K562 (cell line): ENCODE results near the gene CLTRN. TPM values are rescaled to one million over a fixed set of nuclear protein-coding genes. Genes with fewer than 3 reads are reported as not detected.

Experiments
- ATAC-seq: fragments of 200-7000 bp; cut with Tn5 transposase; 3 replicates; pipeline ENCODE4 v1.9.1; 2020; ENCODE audit warnings: moderate library complexity
- BruUV-seq: library from RNA; stranded (reverse); fragments of 400-500 nt; replicated peaks from 2 replicates; lab custom pipeline; 2021; lab: Mats Ljungman, UMichigan
- CTCF ChIA-PET: fragments of 300-600 bp; formaldehyde crosslinking; extraction: SDS; loops from one replicate; lab custom pipeline; 2021; ENCODE audit warnings: low intra/inter-chr PET ratio; lab: Yijun Ruan, JAX
- POLR2A ChIA-PET: fragments of 300-600, 350-650 bp; sonication (Branson Sonifier 250); formaldehyde crosslinking; extraction: SDS; loops from one replicate; lab custom pipeline; 2021; ENCODE audit warnings: antibody characterized with exemption, inconsistent platforms; lab: Yijun Ruan, JAX
- DNase-seq, 4 experiments: peaks; one replicate each; pipeline versions ENCODE4 v3.0.0 to v3.0.0-alpha.2; 2011 to 2018; ENCODE audit warnings: low spot score in 3 of 4, mixed read lengths in 3 of 4; ENCODE audit errors: extremely low read depth in 1 of 4
- FAIRE-seq: peaks from 2 replicates; lab custom pipeline; 2011; peaks lifted over from hg19 to GRCh38; lab: Jason Lieb, UNC
- H2AFZ ChIP-seq: 2 replicates; pipeline ENCODE4 v1.6.0; 2011; ENCODE audit warnings: low read depth, low read length, control low read depth, inconsistent platforms
- H3K27ac ChIP-seq: fragments of 200-600 bp; 3 replicates; pipeline ENCODE4 v1.8.0; 2011; ENCODE audit warnings: low read depth, mild to moderate bottlenecking, control low read depth, inconsistent platforms, low read length, moderate library complexity, mixed read lengths; ENCODE audit errors: extremely low read depth
- H3K27me3 ChIP-seq, 2 experiments: fragments of 300-600 bp in 1 of 2; 2 replicates in 1 of 2; 3 replicates in 1 of 2; pipeline versions ENCODE4 v1.6.0 to v1.8.0; 2011; ENCODE audit warnings: inconsistent platforms in 2 of 2, low read length in 2 of 2, mild to moderate bottlenecking in 1 of 2, mixed read lengths in 1 of 2, moderate library complexity in 1 of 2; ENCODE audit not compliant: control insufficient read depth in 2 of 2, insufficient read depth in 2 of 2
- H3K36me3 ChIP-seq: fragments of 300-600 bp; 3 replicates; pipeline ENCODE4 v1.8.0; 2011; ENCODE audit warnings: mild to moderate bottlenecking, low read length, inconsistent platforms; ENCODE audit not compliant: control insufficient read depth, insufficient read depth
- H3K4me1 ChIP-seq, 2 experiments: fragments of 200-600 bp in 1 of 2; replicated peaks in 1 of 2; 2 replicates in 1 of 2; 3 replicates in 1 of 2; pipeline versions ENCODE4 v1.5.1 to v1.8.0; 2011; ENCODE audit warnings: inconsistent platforms in 2 of 2, low read length in 2 of 2, mild to moderate bottlenecking in 1 of 2, mixed read lengths in 1 of 2, moderate library complexity in 1 of 2; ENCODE audit not compliant: control insufficient read depth in 2 of 2, insufficient read depth in 2 of 2
- H3K4me2 ChIP-seq: 2 replicates; pipeline ENCODE4 v1.6.1; 2011; ENCODE audit warnings: low read length, control low read depth, inconsistent platforms, mixed read lengths; ENCODE audit not compliant: insufficient read depth
- H3K4me3 ChIP-seq: fragments of 200-600 bp; sonication (generic), shearing (Covaris generic); 2 replicates; pipeline ENCODE4 v1.5.1; 2016; ENCODE audit warnings: control low read depth, inconsistent platforms
- H3K79me2 ChIP-seq: fragments of 200-600 bp; 3 replicates; pipeline ENCODE4 v1.8.0; 2011; ENCODE audit warnings: low read length, inconsistent platforms; ENCODE audit not compliant: control insufficient read depth, insufficient read depth
- H3K9ac ChIP-seq, 2 experiments: 2 replicates each; pipeline versions ENCODE4 v1.6.0 to v1.6.1; 2011; ENCODE audit warnings: low read depth in 2 of 2, low read length in 2 of 2, control low read depth in 1 of 2, inconsistent platforms in 1 of 2, mild to moderate bottlenecking in 1 of 2, mixed read lengths in 1 of 2; ENCODE audit not compliant: insufficient read depth in 1 of 2
- H3K9me1 ChIP-seq: one replicate; pipeline ENCODE4 v1.6.0; 2011; ENCODE audit warnings: inconsistent platforms, mild to moderate bottlenecking, low read length, moderate library complexity; ENCODE audit not compliant: control insufficient read depth, insufficient read depth
- H3K9me3 ChIP-seq: replicated peaks from 2 replicates; pipeline ENCODE4 v1.5.1; 2011; ENCODE audit warnings: low read depth, low read length, inconsistent platforms; ENCODE audit not compliant: control insufficient read depth, insufficient read depth
- H4K20me1 ChIP-seq: replicated peaks from 2 replicates; pipeline ENCODE4 v1.6.1; 2011; ENCODE audit warnings: low read length, inconsistent platforms, mixed read lengths; ENCODE audit not compliant: control insufficient read depth, insufficient read depth
- E2F6 ChIP-seq, 2 experiments: IDR thresholded peaks; 2 replicates each; pipeline ENCODE4 v1.6.1; 2011; ENCODE audit warnings: borderline replicate concordance in 1 of 2, control low read depth in 1 of 2, low read depth in 1 of 2, low read length in 1 of 2, mild to moderate bottlenecking in 1 of 2, mixed read lengths in 1 of 2, moderate library complexity in 1 of 2; ENCODE audit not compliant: insufficient read depth in 1 of 2, insufficient read length in 1 of 2, poor library complexity in 1 of 2, severe bottlenecking in 1 of 2; ENCODE audit errors: extremely low read depth in 1 of 2
- FOS ChIP-seq: IDR thresholded peaks from 3 replicates; pipeline ENCODE4 v1.6.1; 2011; ENCODE audit not compliant: insufficient read length; ENCODE audit errors: extremely low read depth
- GATA2 ChIP-seq: sonication (generic); formaldehyde crosslinking; IDR thresholded peaks from 2 replicates; pipeline ENCODE4 v1.4.0; 2020; ENCODE audit warnings: mild to moderate bottlenecking, missing genetic modification reagents
- KDM5B ChIP-seq: fragments of 200-600 bp; sonication (generic); IDR thresholded peaks from 2 replicates; pipeline ENCODE4 v1.6.1; 2012; ENCODE audit warnings: low read depth, mild to moderate bottlenecking, moderate library complexity, low read length, control low read depth, inconsistent platforms; ENCODE audit not compliant: insufficient replicate concordance
- KLF13 ChIP-seq: fragments of 450-650 bp; IDR thresholded peaks from 2 replicates; pipeline ENCODE4 v1.6.1; 2016; ENCODE audit warnings: missing genetic modification characterization, low read depth, mild to moderate bottlenecking, missing compliant biosample characterization, moderate library complexity, borderline replicate concordance
- NCOA1 ChIP-seq: fragments of 450-650 bp; IDR thresholded peaks from 2 replicates; pipeline ENCODE4 v1.6.1; 2016; ENCODE audit warnings: low read depth
- POLR2A ChIP-seq: fragments of 450-650 bp; conservative IDR thresholded peaks from 2 replicates; pipeline ENCODE4 v1.6.1; 2016
- TEAD1 ChIP-seq, 2 experiments: fragments of 450-650 bp in 1 of 2; sonication (generic) in 1 of 2; formaldehyde crosslinking; IDR thresholded peaks; 2 replicates each; pipeline versions ENCODE4 v1.4.0 to v1.8.0; 2020 to 2022; ENCODE audit warnings: mild to moderate bottlenecking in 2 of 2, missing genetic modification reagents in 1 of 2
- ZMIZ1 ChIP-seq, 2 experiments: fragments of 150-350 bp in 1 of 2; IDR thresholded peaks; 2 replicates each; pipeline ENCODE4 v1.6.1; 2012 to 2016; ENCODE audit warnings: low read depth in 2 of 2, low read length in 2 of 2, mild to moderate bottlenecking in 1 of 2, moderate library complexity in 1 of 2
- WGBS: fragments of 100-300 bp; shearing (Covaris generic); methylation state at CpG from one replicate; pipeline ENCODE4 v1.1.6; 2016; ENCODE audit warnings: low coverage, mixed read lengths; ENCODE audit not compliant: insufficient coverage; ENCODE audit errors: missing lambda C conversion rate; 5-methylcytosine and 5-hydroxymethylcytosine counted together
- in situ Hi-C: fragments of 300-500 bp; cut with MboI; formaldehyde crosslinking; loops from 4 replicates; pipeline ENCODE4 v1.15.0; 2018; ENCODE audit warnings: inconsistent platforms, mixed read lengths
- intact Hi-C: fragments of 100-400 bp; cut with micrococcal nuclease; formaldehyde crosslinking; loops from 2 replicates; pipeline ENCODE4 v1.14.2; 2022
- polyA plus RNA-seq, 8 experiments: library from polyadenylated mRNA; depleted of rRNA in 4 of 8; stranded (reverse) in 5 of 8; unstranded in 3 of 8; fragments of >200 nt; fragmentation: Nextera tagmentation in 2 of 8; fragmentation: Illumina TruSeq in 1 of 8; extraction: Ambion mirVana in 2 of 8; extraction: Trizol in 1 of 8; gene quantifications; 2 replicates each; pipeline versions ENCODE4 v1.2.1 to v1.2.3, GENCODE V29; 2011 to 2014; ENCODE audit warnings: inconsistent platforms in 1 of 8, missing spikeins in 1 of 8
- total RNA-seq, 7 experiments: library from RNA; depleted of rRNA in 6 of 7; stranded (reverse); fragments of >200 nt in 6 of 7; fragmentation: Illumina TruSeq in 2 of 7; extraction: Trizol in 2 of 7; gene quantifications; 2 replicates each; pipeline versions ENCODE4 v1.2.1 to v1.2.3, GENCODE V29; 2011 to 2021; ENCODE audit warnings: low replicate concordance in 1 of 7
- TF ChIP-seq, protein P1 (sequence below): fragments of 250-450 bp; sonication (Bioruptor Pico); IDR thresholded peaks from 2 replicates; pipeline ENCODE4 v1.8.0; 2022; ENCODE audit warnings: inconsistent platforms
- TF ChIP-seq, protein P2 (sequence below), 2 experiments: fragments of 450-650 bp in 1 of 2; sonication (generic) in 1 of 2; formaldehyde crosslinking in 1 of 2; IDR thresholded peaks in 1 of 2; conservative IDR thresholded peaks in 1 of 2; 2 replicates each; pipeline versions ENCODE4 v1.6.1 to v1.8.1; 2016 to 2023; ENCODE audit warnings: mild to moderate bottlenecking in 2 of 2, moderate library complexity in 2 of 2, inconsistent platforms in 1 of 2, missing genetic modification reagents in 1 of 2

Gene CLTRN
- total and polyA plus RNA-seq, 9 of the 15 experiments (the other 6 are each of a cell fraction or from before 2014, with no cell fraction given), result 0.11 to 0.36 (median 0.18) TPM; not detected in 2

DNA sequence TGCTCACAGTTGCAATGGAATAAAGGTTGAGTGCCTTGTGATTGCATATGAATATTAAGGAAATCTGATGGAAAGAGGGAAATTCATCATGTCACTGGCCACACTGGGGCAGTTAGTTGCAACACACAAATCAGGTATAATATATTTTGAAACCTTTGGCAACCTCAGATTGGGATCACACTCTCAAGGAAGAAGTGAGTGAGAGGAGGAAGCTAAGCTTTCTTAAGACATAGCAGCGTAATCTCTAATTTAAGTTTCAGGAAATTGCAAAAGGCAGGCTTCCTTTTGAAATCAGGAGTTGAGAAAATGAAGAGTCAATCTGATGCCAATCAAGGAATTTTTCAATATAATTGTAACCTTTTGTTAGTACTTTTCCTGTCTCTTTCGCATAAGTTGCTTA, 12.3 kb upstream of the CLTRN start (continued):
- TF ChIP-seq, protein P1, sequence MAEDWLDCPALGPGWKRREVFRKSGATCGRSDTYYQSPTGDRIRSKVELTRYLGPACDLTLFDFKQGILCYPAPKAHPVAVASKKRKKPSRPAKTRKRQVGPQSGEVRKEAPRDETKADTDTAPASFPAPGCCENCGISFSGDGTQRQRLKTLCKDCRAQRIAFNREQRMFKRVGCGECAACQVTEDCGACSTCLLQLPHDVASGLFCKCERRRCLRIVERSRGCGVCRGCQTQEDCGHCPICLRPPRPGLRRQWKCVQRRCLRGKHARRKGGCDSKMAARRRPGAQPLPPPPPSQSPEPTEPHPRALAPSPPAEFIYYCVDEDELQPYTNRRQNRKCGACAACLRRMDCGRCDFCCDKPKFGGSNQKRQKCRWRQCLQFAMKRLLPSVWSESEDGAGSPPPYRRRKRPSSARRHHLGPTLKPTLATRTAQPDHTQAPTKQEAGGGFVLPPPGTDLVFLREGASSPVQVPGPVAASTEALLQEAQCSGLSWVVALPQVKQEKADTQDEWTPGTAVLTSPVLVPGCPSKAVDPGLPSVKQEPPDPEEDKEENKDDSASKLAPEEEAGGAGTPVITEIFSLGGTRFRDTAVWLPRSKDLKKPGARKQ (CRISPR knock-in tag), result no peak
- TF ChIP-seq ZMIZ1 (IDR thresholded peaks at IDR 0.05; ENCODE audit: low read depth in 2 of 2, low read length in 2 of 2) (no peak), GATA2 (no peak), FOS (no peak)

- H3K9me3 ChIP-seq, result no peaks in the 10 kb centered on the region
- peak; percentile 80 for ATAC-seq
- H4K20me1 ChIP-seq, result 0 out of 2 replicates have a peak, but pooled peaks cover 3% of the 10 kb centered on the region
- H3K27ac ChIP-seq, result peak overlapping the region; percentile 99
- intact Hi-C loops (no loop called here), in situ Hi-C loops (no loop called here)
- peaks cover 20% of the 10 kb centered on the region for H3K36me3 ChIP-seq
- H2AFZ ChIP-seq, result peak overlapping the region; percentile 100
- ChIA-PET CTCF (no interaction called here), POLR2A (interaction anchor here (0.6 to 1.0 kb wide), 4 partner anchors 13 to 932 kb away, joined by 3 to 4 read pairs (median 4); no protein-coding TSS in a partner anchor)
- DNase-seq, result peak; percentile 71 to 85 (median 73)
- no peak for FAIRE-seq
- no peaks in the 10 kb centered on the region for H3K27me3 ChIP-seq
- H3K9ac ChIP-seq, result peak overlapping the region; percentile 97
- H3K4me2 ChIP-seq, result peak overlapping the region; percentile 99
- peak overlapping the region; percentile 86 for H3K4me3 ChIP-seq
- peaks cover 49% of the 10 kb centered on the region for H3K79me2 ChIP-seq
- no TSS peak for BruUV-seq
- peaks cover under 1% of the 10 kb centered on the region for H3K9me1 ChIP-seq
- 2% methylated on average over 29 of the region's 38 CpGs for WGBS
- peaks cover 0 to 7% of the 10 kb centered on the region in 2 experiments; a peak in 1 of 5 replicates for H3K4me1 ChIP-seq
- TF ChIP-seq, protein P2, sequence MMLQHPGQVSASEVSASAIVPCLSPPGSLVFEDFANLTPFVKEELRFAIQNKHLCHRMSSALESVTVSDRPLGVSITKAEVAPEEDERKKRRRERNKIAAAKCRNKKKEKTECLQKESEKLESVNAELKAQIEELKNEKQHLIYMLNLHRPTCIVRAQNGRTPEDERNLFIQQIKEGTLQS (IDR thresholded peaks at IDR 0.05), result peak; percentile 78
- TF ChIP-seq, protein P2 (CRISPR knock-in tag; conservative IDR thresholded peaks at IDR 0.05), result no peak
- TF ChIP-seq TEAD1 (CRISPR knock-in tag; IDR thresholded peaks at IDR 0.05), result peak in 1 of 2 experiments; percentile 50; a peak in 2 of 4 replicates
- TF ChIP-seq E2F6 (IDR thresholded peaks at IDR 0.05; ENCODE audit: borderline replicate concordance in 1 of 2, extremely low read depth in 1 of 2, insufficient read depth in 1 of 2, insufficient read length in 1 of 2, low read depth in 1 of 2, low read length in 1 of 2, poor library complexity in 1 of 2, severe bottlenecking in 1 of 2), result peak in 1 of 2 experiments; percentile 2
- 0 out of 2 replicates have a peak, but pooled peaks have one; percentile 0 for TF ChIP-seq NCOA1
- TF ChIP-seq POLR2A, result no peak
- peak; percentile 96 for TF ChIP-seq KLF13 (tag)
- peak; percentile 19 for TF ChIP-seq KDM5B
Measured at GRCh38 chrX:15675490-15675921, 10.9 kb upstream of the CLTRN start.
